ENCODE results near the gene PAX5.

The PAX5 gene

GRCh38 chr9:36901528-36901927 lies 132.5 kb downstream of the PAX5 start:
- DNase-seq (ENCODE audit: low read depth) = no peak

GRCh38 chr9:36900856-36901220 lies 133.2 kb downstream of the PAX5 start:
- no peak for DNase-seq (ENCODE audit: low read depth)

GRCh38 chr9:36900136-36900855 lies 133.8 kb downstream of the PAX5 start:
- no peak for DNase-seq (ENCODE audit: low read depth)

- DNase-seq (ENCODE audit: low read depth) = no peak
Observed at GRCh38 chr9:36899406-36899805, 134.7 kb downstream of the PAX5 start.

GRCh38 chr9:36898431-36899020 lies 135.5 kb downstream of the PAX5 start:
- no peak for DNase-seq (ENCODE audit: low read depth)

GRCh38 chr9:36897478-36897877 lies 136.6 kb downstream of the PAX5 start:
- no peak for DNase-seq (ENCODE audit: low read depth)

- DNase-seq (ENCODE audit: low read depth) = no peak
Observed at GRCh38 chr9:36897019-36897418, 137.0 kb downstream of the PAX5 start.

GRCh38 chr9:36896296-36896695 lies 137.8 kb downstream of the PAX5 start:
- no peak for DNase-seq (ENCODE audit: low read depth)

- no peak for DNase-seq (ENCODE audit: low read depth)
Observed at GRCh38 chr9:36895744-36896260, 138.3 kb downstream of the PAX5 start.

- no peak for DNase-seq (ENCODE audit: low read depth)
Observed at GRCh38 chr9:36894695-36895310, 139.3 kb downstream of the PAX5 start.

GRCh38 chr9:36893911-36894310 lies 140.2 kb downstream of the PAX5 start:
- no peak for DNase-seq (ENCODE audit: low read depth)

GRCh38 chr9:36893184-36893583 lies 140.9 kb downstream of the PAX5 start:
- no peak for DNase-seq (ENCODE audit: low read depth)

GRCh38 chr9:36892279-36892678 lies 141.8 kb downstream of the PAX5 start:
- DNase-seq (ENCODE audit: low read depth) = no peak

- no peak for DNase-seq (ENCODE audit: low read depth)
Observed at GRCh38 chr9:36891341-36891811, 142.7 kb downstream of the PAX5 start.

- no peak for DNase-seq (ENCODE audit: low read depth)
Observed at GRCh38 chr9:36889844-36890243, 144.2 kb downstream of the PAX5 start.

GRCh38 chr9:36888551-36888950 lies 145.5 kb downstream of the PAX5 start:
- no peak for DNase-seq (ENCODE audit: low read depth)

- no peak for DNase-seq (ENCODE audit: low read depth)
Observed at GRCh38 chr9:36884721-36885120, 149.3 kb downstream of the PAX5 start.

GRCh38 chr9:36882594-36882993 lies 151.5 kb downstream of the PAX5 start:
- no peak for DNase-seq (ENCODE audit: low read depth)

GRCh38 chr9:36881743-36882441 lies 152.2 kb downstream of the PAX5 start:
- no peak for DNase-seq (ENCODE audit: low read depth)

GRCh38 chr9:36881316-36881715 lies 152.8 kb downstream of the PAX5 start:
- DNase-seq (ENCODE audit: low read depth) = no peak

- no peak for DNase-seq (ENCODE audit: low read depth)
Observed at GRCh38 chr9:36880075-36880474, 154.0 kb downstream of the PAX5 start.
